Endothelial cell of umbilical vein (primary cell): ENCODE measurements around the gene CALML5. TPM values are rescaled to one million over a fixed set of nuclear protein-coding genes. Genes with fewer than 3 reads are reported as not detected.
"Not testable (repeated sequence)": the region's sequence is repeated elsewhere in the genome, so short reads cannot be mapped to it uniquely, and the experiment has no call there.

Experiments used
- BruUV-seq: library from RNA; stranded (reverse); fragments of 400-500 nt; replicated peaks from 2 replicates; lab custom pipeline; 2021; lab: Mats Ljungman, UMichigan
- CTCF ChIA-PET: fragments of 300-600, 350-600 bp; sonication (Branson Sonifier 250); formaldehyde crosslinking; loops from one replicate; lab custom pipeline; 2021; ENCODE audit warnings: antibody characterized with exemption, inconsistent platforms; lab: Charles Lee
- POLR2A ChIA-PET: fragments of 300-600, 350-600 bp; sonication (Branson Sonifier 250); formaldehyde crosslinking; loops from one replicate; lab custom pipeline; 2021; ENCODE audit warnings: antibody characterized with exemption, inconsistent platforms; lab: Charles Lee
- DNase-seq: peaks from one replicate; pipeline ENCODE4 v3.0.0-alpha.2; 2011; ENCODE audit warnings: low read depth, low spot score
- FAIRE-seq: peaks from 2 replicates; lab custom pipeline; 2011; peaks lifted over from hg19 to GRCh38; lab: Jason Lieb, UNC
- H2AFZ ChIP-seq: 2 replicates; pipeline ENCODE4 v1.6.0; 2012; ENCODE audit warnings: low read depth, low read length, control low read depth, inconsistent platforms
- H3K27ac ChIP-seq: 2 replicates; pipeline ENCODE4 v1.5.1; 2011; ENCODE audit warnings: low read depth, mild to moderate bottlenecking, control low read depth, low read length, moderate library complexity; ENCODE audit not compliant: insufficient read depth
- H3K27me3 ChIP-seq, 2 experiments: 2 replicates each; pipeline versions ENCODE4 v1.6.0 to v1.6.1; 2011; ENCODE audit warnings: low read length in 2 of 2, mixed read lengths in 1 of 2; ENCODE audit not compliant: control insufficient read depth in 2 of 2, insufficient read depth in 2 of 2
- H3K36me3 ChIP-seq, 2 experiments: 2 replicates in 1 of 2; 3 replicates in 1 of 2; pipeline ENCODE4 v1.5.1; 2011; ENCODE audit warnings: low read length in 2 of 2, mild to moderate bottlenecking in 1 of 2, moderate library complexity in 1 of 2; ENCODE audit not compliant: control insufficient read depth in 2 of 2, insufficient read depth in 2 of 2; ENCODE audit errors: extremely low read depth in 1 of 2
- H3K4me1 ChIP-seq: 3 replicates; pipeline ENCODE4 v1.5.1; 2011; ENCODE audit warnings: mild to moderate bottlenecking, low read length; ENCODE audit not compliant: control insufficient read depth, insufficient read depth; ENCODE audit errors: extremely low read depth
- H3K4me2 ChIP-seq: 2 replicates; pipeline ENCODE4 v1.6.1; 2011; ENCODE audit warnings: low read length, control low read depth, mixed read lengths; ENCODE audit not compliant: insufficient read depth
- H3K4me3 ChIP-seq, 3 experiments: fragments of 200-600 bp in 1 of 3; sonication (generic), shearing (Covaris generic) in 1 of 3; replicated peaks in 1 of 3; 2 replicates each; pipeline ENCODE4 v1.5.1; 2011 to 2016; ENCODE audit warnings: control low read depth in 3 of 3, low read length in 3 of 3, mild to moderate bottlenecking in 2 of 3, inconsistent platforms in 1 of 3, low read depth in 1 of 3, moderate library complexity in 1 of 3; ENCODE audit not compliant: insufficient read depth in 1 of 3
- H3K79me2 ChIP-seq: 2 replicates; pipeline ENCODE4 v1.6.0; 2012; ENCODE audit warnings: low read length, inconsistent platforms; ENCODE audit not compliant: control insufficient read depth, insufficient read depth
- H3K9ac ChIP-seq: replicated peaks from 2 replicates; pipeline ENCODE3; 2011; ENCODE audit warnings: low read length, control low read depth; ENCODE audit not compliant: insufficient read depth; ENCODE audit errors: extremely low read depth
- H3K9me1 ChIP-seq: replicated peaks from 3 replicates; pipeline ENCODE4 v1.6.0; 2011; ENCODE audit warnings: mild to moderate bottlenecking, low read length; ENCODE audit not compliant: control insufficient read depth, insufficient read depth; ENCODE audit errors: extremely low read depth
- H3K9me3 ChIP-seq: replicated peaks from 2 replicates; pipeline ENCODE4 v1.5.1; 2012; ENCODE audit warnings: low read length, inconsistent platforms; ENCODE audit not compliant: control insufficient read depth, insufficient read depth
- H4K20me1 ChIP-seq: replicated peaks from 2 replicates; pipeline ENCODE3; 2011; ENCODE audit warnings: mild to moderate bottlenecking, low read length; ENCODE audit not compliant: control insufficient read depth, insufficient read depth; ENCODE audit errors: extremely low read depth
- EZH2 ChIP-seq: IDR thresholded peaks from 2 replicates; pipeline ENCODE4 v1.6.1; 2012; ENCODE audit warnings: borderline replicate concordance, low read depth, mild to moderate bottlenecking, moderate library complexity, low read length, inconsistent platforms; ENCODE audit not compliant: severe bottlenecking
- FOS ChIP-seq: IDR thresholded peaks from 2 replicates; pipeline ENCODE4 v1.6.1; 2011; ENCODE audit warnings: mild to moderate bottlenecking, low read length, moderate library complexity, borderline replicate concordance; ENCODE audit not compliant: insufficient read depth
- GATA2 ChIP-seq: IDR thresholded peaks from 2 replicates; pipeline ENCODE4 v1.7.0; 2011; ENCODE audit warnings: low read depth, mild to moderate bottlenecking, moderate library complexity, mixed read lengths, low read length; ENCODE audit not compliant: insufficient read length, insufficient read depth
- JUN ChIP-seq: IDR thresholded peaks from 2 replicates; pipeline ENCODE4 v1.6.1; 2011; ENCODE audit warnings: borderline replicate concordance, low read depth; ENCODE audit not compliant: insufficient read length, insufficient read depth
- MYC ChIP-seq: IDR thresholded peaks from one replicate; pipeline ENCODE4 v1.6.1; 2011; ENCODE audit warnings: mild to moderate bottlenecking, low read depth, low read length
- POLR2A ChIP-seq: IDR thresholded peaks from 2 replicates; pipeline ENCODE4 v1.6.1; 2012; ENCODE audit warnings: low read depth, mild to moderate bottlenecking, control low read depth, low read length
- POLR2AphosphoS5 ChIP-seq: IDR thresholded peaks from 2 replicates; pipeline ENCODE4 v1.6.1; 2012; ENCODE audit warnings: low read depth, mild to moderate bottlenecking, control low read depth, low read length, moderate library complexity; ENCODE audit not compliant: insufficient read depth
- dilution Hi-C: fragments of 300-500 bp; cut with MboI; formaldehyde crosslinking; loops from one replicate; pipeline ENCODE4 v1.15.0; 2019; ENCODE audit warnings: low sequenced_read_pairs; ENCODE audit not compliant: extremely low pct_ligation_motif_present
- intact Hi-C: fragments of 100-400 bp; cut with micrococcal nuclease; formaldehyde crosslinking; loops from one replicate; pipeline ENCODE4 v1.10.0; 2022
- polyA plus RNA-seq, 4 experiments: library from polyadenylated mRNA; depleted of rRNA in 3 of 4; stranded (reverse) in 3 of 4; unstranded in 1 of 4; fragments of >200 nt; gene quantifications; 2 replicates each; pipeline versions ENCODE4 v1.2.1 to v1.2.3, GENCODE V29; 2011 to 2012; ENCODE audit warnings: missing spikeins in 1 of 4
- total RNA-seq: library from RNA; stranded (reverse); gene quantifications from 2 replicates; pipeline ENCODE4 v1.2.3, GENCODE V29; 2021
- TF ChIP-seq, protein P1 (sequence below), 2 donors: IDR thresholded peaks; 1 replicate in 1 of 2; 2 replicates in 1 of 2; pipeline ENCODE4 v1.5.1; 2011; ENCODE audit warnings: low read length in 2 of 2, mild to moderate bottlenecking in 2 of 2, moderate library complexity in 2 of 2, control low read depth in 1 of 2, inconsistent platforms in 1 of 2, low read depth in 1 of 2; ENCODE audit not compliant: insufficient read depth in 1 of 2; ENCODE audit errors: extremely low read depth in 1 of 2
- TF ChIP-seq, protein P2 (sequence below): IDR thresholded peaks from 2 replicates; pipeline ENCODE4 v1.6.1; 2011; ENCODE audit not compliant: insufficient read depth, insufficient read length

Gene CALML5
- total and polyA plus RNA-seq, 2 donors (not counting 3 experiments of a cell fraction or from before 2014, with no cell fraction given) = not detected

DNA sequence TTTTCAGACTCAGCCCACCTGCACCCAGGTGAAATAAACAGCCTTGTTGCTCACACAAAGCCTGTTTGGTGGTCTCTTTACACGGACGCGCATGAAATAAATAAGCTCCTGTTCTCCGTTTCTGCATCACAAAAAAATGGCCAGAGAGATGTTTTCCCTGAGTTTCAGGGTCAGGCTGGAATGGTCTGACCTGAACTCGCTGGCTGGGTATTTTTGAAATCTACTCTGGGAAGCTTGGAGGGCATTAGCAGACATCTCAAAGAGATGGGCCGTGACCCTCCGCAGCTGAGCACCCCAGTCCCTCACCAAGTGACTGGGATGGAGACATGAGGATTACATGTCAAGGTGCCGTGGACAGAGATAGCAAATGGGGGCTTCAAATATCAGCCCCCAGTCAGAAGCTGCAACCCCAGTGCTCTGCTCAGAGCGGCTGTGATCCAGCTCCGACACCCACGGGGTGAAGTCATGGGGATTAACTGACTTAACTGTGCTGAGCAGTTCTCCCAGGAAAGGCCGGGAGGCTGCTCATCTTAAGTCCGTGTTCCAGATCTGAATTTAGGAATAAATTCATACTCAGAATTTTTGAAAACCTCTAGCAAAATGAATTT lies 22.3 kb downstream of the CALML5 start:
- H3K4me3 ChIP-seq = no peak overlapping the region
- peaks cover 0 to 2% of the 10 kb centered on the region in 2 experiments for H3K27me3 ChIP-seq
- DNase-seq (no peak), FAIRE-seq (no peak)
- H3K27ac ChIP-seq = no peak overlapping the region
- H3K4me1 ChIP-seq = no peaks in the 10 kb centered on the region
- no peaks in the 10 kb centered on the region for H4K20me1 ChIP-seq
- no TSS peak for BruUV-seq
- intact Hi-C loops (no loop called here), dilution Hi-C loops (no loop called here)
- H3K9ac ChIP-seq = no peak overlapping the region
- no peaks in the 10 kb centered on the region for H3K79me2 ChIP-seq
- no peaks in the 10 kb centered on the region for H3K9me3 ChIP-seq
- TF ChIP-seq POLR2A = no peak
- TF ChIP-seq, protein P1, sequence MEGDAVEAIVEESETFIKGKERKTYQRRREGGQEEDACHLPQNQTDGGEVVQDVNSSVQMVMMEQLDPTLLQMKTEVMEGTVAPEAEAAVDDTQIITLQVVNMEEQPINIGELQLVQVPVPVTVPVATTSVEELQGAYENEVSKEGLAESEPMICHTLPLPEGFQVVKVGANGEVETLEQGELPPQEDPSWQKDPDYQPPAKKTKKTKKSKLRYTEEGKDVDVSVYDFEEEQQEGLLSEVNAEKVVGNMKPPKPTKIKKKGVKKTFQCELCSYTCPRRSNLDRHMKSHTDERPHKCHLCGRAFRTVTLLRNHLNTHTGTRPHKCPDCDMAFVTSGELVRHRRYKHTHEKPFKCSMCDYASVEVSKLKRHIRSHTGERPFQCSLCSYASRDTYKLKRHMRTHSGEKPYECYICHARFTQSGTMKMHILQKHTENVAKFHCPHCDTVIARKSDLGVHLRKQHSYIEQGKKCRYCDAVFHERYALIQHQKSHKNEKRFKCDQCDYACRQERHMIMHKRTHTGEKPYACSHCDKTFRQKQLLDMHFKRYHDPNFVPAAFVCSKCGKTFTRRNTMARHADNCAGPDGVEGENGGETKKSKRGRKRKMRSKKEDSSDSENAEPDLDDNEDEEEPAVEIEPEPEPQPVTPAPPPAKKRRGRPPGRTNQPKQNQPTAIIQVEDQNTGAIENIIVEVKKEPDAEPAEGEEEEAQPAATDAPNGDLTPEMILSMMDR (IDR thresholded peaks at IDR 0.05; ENCODE audit: extremely low read depth in 1 of 2, insufficient read depth in 1 of 2, low read depth in 1 of 2, low read length in 2 of 2) = no peak
- no peak for TF ChIP-seq POLR2AphosphoS5
- TF ChIP-seq MYC = no peak
- no peak for TF ChIP-seq FOS
- TF ChIP-seq GATA2 = no peak
- TF ChIP-seq EZH2 = no peak
- TF ChIP-seq, protein P2, sequence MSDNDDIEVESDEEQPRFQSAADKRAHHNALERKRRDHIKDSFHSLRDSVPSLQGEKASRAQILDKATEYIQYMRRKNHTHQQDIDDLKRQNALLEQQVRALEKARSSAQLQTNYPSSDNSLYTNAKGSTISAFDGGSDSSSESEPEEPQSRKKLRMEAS = no peak
- TF ChIP-seq JUN = no peak
- no peak overlapping the region for H3K4me2 ChIP-seq
- no peak overlapping the region for H2AFZ ChIP-seq
- ChIA-PET POLR2A (no interaction called here), CTCF (interaction anchor here (1.5 kb wide), 1 partner anchor 153 kb away, joined by 3 read pairs; no protein-coding TSS in a partner anchor)
- H3K36me3 ChIP-seq = no peaks in the 10 kb centered on the region
- H3K9me1 ChIP-seq = no peaks in the 10 kb centered on the region

DNA sequence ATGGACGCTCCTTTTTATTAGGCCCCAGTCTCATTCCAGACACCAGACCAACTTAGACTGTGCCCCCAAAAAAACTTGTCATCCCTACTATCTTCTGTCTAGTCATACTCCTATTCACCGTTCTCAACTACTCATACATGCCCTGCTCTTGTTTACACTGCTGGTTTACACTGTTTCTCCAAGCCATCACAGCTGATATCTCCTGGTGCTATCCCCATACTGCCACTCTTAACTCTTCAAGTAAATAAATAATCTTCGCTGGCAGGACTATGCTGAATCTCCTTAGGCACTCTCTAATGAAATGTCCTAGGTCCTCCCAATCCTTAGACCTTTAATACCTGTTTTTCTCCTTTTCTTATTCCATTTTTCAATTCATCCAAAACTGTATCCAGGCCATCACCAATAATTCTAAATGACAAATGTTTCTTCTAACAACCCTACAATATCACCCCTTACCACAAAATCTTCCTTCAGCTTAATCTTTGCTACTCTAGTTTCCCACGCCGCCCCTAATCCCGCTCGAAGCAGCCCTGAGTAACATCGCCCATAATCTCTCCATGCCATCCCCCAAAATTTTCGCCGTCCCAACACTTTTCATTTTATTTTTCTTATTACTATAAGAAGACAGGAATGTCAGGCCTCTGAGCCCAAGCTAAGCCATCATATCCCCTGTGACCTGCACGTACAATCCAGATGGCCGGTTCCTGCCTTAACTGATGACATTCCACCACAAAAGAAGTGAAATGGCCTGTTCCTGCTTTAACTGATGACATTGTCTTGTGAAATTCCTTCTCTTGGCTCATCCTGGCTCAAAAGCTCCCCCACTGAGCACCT lies 23.2 kb downstream of the CALML5 start:
- intact Hi-C loops, H3K4me2 ChIP-seq, POLR2A ChIA-PET, H2AFZ ChIP-seq, H3K36me3 ChIP-seq, dilution Hi-C loops, DNase-seq, H3K4me3 ChIP-seq, BruUV-seq, FAIRE-seq, H3K9ac ChIP-seq, H3K27ac ChIP-seq, H3K27me3 ChIP-seq, H4K20me1 ChIP-seq, H3K9me3 ChIP-seq, H3K9me1 ChIP-seq, H3K79me2 ChIP-seq, H3K4me1 ChIP-seq: not testable (repeated sequence)
- CTCF ChIA-PET = interaction anchor here (1.5 kb wide), 1 partner anchor 154 kb away, joined by 3 read pairs; no protein-coding TSS in a partner anchor
